Activated CD8-positive, alpha-beta memory T cell treated with anti-CD3 and anti-CD28 coated beads for 48 hours (primary cell): Measurements from ENCODE around the gene SETD4.
"Not testable (repeated sequence)": the region's sequence is repeated elsewhere in the genome, so short reads cannot be mapped to it uniquely, and the experiment has no call there.

Source experiments
- DNase-seq, 3 experiments: peaks; one replicate each; pipeline ENCODE4 v3.0.0-alpha.2; 2020; ENCODE audit warnings: low read depth in 2 of 3, low spot score in 2 of 3

Gene SETD4, protein sequence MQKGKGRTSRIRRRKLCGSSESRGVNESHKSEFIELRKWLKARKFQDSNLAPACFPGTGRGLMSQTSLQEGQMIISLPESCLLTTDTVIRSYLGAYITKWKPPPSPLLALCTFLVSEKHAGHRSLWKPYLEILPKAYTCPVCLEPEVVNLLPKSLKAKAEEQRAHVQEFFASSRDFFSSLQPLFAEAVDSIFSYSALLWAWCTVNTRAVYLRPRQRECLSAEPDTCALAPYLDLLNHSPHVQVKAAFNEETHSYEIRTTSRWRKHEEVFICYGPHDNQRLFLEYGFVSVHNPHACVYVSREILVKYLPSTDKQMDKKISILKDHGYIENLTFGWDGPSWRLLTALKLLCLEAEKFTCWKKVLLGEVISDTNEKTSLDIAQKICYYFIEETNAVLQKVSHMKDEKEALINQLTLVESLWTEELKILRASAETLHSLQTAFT

DNA sequence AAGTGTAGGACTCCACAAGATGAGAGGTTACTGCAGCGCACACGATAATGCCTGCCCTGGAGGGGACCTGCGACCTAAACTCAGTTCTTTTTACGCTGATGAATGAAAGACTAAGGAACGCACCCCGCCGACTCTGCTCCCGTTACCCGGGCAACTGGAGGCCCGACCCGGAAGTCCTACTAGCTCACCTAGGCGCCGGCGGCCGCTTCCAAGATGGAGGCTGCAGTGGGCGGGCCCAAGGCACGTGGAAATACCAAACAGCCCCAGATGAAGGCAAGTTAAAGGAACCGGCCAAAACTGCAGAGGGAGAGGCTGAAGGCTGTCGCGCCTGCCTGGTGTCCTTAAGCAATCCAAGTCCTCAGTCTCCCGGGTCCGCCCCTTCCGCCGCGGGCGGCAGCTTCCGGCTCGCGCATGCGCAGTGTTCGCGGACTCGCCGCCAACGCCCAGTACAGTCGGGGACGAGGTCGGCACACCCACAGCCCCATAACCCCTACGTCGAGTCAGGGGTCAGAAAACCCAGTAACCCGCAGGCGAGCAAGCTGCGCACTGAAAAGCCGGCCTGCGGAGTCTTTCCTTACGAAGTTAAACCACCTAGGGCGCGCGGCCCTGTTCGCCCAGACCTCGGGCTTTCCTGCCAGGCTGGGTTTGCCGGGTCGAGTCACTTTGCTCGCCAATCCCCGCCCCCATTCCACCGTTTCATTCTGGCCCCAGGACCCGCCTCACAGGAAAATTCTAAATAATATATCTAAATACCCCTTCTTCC, at the start of gene SETD4:
TSS of gene SETD4 (minus strand) at position 368 of the 763 bp plus-strand sequence. CDS start 1,638 bp downstream, outside the sequence.
- DNase-seq = peak; percentile 83 to 94 (median 91)

DNA sequence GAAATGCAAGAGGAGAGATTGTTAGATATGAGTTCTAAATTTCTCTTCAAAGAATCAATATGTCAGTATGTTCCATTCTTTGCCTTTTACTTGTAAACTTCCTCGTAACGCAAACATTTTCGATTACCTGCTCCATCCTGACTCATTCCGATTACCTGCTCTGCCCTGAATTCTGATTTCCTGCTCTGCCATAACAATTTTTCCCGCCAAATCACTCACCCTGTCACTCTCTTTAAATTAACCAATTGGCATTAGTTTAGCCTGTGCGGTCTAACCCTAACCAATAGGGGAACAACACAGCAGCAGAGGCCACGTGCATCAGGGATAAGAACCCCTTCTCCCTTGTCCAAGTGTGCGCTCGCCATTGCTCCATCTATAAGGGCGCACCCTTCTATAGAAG, 49.5 kb upstream of the SETD4 start:
- no peak for DNase-seq

DNA sequence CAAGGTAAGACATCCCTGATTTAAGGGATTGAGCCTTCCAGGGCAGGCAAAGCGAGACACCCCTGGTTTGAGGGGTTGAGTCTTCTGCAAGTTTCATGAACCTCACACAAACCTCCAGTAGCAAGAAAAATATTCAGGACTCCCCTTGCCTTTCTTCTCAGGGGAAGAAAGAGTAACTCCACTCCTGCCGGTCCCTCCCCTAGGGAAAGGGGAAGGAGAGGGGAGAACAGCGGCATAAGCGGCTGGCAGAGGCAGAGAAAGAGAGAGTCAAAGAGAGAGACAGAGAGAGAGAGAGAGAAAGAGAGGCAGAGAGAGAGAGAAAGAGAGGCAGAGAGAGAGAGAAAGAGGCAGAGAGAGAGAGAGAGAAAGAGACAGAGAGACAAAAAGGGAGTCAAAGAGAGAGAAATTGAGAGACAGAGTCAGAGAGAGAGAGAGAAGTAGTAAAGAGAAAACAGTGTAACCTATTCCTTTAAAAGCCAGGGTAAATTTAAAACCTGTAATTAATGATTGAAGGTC, 45.1 kb upstream of the SETD4 start:
- no peak for DNase-seq

DNA sequence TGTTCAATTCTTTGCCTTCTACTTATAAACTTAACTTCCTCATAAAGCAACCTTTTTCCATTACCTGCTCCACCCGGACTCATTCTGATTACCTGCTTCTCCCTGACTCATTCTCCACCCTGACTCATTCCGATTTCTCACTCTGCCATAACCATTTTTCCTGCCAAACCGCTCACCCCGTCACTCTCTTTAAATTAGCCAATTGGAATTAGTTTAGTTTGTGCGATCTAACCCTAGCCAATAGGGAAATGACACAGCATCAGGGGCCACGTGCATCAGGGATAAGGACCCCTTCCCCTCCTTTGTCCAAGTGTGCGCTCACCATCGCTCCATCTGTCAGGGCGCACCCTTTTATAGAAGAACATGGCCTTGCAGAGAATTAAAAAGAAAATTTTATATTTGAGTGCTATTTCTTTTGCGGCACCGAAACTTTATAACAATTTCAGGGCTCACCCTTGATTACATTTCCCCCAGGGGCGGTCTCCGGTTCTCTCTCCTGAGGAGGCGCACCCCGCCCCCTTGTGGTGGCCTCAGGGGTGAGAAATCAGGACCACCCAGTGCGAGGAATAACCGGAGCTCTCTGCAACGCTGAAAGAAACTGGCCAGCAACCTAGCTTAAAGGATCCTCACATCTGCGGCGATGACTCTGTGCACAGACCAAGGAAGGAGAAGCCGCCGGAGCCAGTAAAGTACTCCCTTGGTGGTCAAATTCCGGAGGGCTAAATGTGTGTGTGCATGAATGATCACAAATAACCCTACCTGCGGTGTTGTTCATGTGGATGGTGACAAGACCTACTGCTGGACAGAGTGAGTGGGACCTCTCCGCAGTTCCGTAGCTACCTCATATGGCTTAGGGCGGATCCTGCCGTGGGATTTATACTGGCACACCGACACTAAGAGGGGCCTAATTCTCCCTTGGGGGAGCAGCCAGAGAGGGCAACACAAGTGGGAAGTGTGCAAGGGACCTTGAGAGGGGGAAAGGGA, 44.3 kb upstream of the SETD4 start:
- peak in 2 of 3 experiments; percentile 14 to 23 for DNase-seq

DNA sequence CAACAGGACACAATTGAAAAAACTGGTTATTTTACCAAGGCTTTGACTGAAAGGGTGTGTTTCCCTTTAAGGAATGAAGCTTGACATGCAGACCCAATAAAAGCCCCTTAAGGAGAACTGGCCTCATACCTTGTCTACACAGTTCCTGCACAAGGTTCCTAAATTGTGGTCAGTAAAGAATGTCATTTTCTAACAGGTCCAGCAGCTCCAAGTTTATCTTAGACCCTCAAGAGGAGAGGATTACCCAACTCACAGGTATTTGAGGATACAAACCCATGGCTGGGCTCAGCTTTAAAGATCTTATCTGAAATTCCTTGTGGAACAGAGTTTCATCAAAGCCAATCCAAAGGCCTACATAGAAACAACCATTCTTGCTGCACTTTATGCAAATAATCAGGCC, 43.1 kb upstream of the SETD4 start:
- DNase-seq = no peak

DNA sequence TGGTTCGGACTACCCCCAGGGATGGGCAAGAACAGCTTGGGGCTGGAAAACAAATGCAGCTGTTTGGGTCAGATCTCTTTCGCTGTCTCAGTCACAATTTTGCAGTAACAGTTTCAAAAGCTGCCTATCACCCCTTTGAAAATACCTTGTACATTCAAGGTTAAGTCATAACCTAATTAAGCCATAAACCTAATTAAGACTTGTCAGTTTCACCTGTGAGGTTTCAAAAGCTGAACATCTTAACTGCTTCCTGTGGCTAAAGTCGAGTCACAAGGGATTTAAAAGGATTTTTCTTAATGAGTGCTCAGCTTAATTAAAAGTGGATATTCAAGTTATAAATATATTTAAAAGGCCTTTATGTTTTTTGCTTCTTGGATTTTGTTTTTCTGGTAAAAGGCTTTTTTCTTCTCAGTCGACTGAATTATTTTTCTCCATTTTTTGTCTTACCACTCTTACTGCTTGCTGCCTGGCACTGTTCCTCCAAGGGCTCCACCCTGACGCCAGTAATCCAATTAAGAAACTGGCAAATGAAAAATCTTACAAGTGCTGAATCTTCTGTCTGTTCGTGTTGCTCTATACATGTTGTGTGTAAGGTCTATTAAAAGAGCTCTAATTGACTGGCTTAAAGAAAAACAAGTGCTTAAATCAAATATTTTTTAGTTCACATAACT, 40.8 kb upstream of the SETD4 start:
- DNase-seq = no peak

DNA sequence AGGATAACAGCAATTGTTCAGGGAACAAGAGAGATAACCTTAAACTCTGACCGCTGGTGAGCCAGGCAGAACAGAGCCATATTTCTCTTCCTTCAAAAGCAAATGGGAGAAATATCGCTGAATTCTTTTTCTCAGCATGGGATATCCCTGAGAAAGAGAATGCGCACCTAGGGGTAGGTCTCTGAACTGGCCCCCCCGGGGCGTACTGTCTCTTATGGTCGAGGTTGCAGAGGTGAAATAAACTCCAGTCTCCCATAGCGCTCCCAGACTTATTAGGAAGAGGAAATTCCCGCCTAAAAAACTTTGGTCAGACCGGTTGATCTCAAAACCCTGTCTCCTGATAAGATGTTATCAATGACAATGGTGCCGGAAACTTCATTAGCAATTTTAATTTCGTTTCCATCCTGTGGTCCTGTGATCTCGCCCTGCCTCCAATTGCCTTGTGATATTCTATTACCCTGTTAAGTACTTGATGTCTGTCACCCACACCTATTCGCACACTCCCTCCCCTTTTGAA, 39.4 kb upstream of the SETD4 start:
- not testable (repeated sequence) for DNase-seq

DNA sequence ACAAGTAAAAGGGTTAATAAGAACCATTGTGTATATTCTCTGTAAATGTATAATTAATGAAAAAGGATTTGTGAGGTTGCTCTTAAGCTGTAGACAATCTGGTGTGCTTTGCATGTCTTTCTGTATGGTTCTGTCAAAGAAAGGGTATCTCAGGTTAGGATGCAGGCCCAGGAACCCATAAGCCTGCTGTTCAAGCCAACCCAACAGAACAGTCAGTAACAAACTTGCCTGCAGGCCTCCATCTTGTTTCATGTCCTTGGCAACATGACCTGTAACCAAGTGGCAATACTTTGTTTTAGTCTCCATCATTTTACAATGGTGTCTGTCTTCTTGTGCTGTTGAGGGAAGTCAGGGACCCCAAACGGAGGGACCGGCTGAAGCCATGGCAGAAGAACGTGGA, 38.7 kb upstream of the SETD4 start:
- DNase-seq = no peak

DNA sequence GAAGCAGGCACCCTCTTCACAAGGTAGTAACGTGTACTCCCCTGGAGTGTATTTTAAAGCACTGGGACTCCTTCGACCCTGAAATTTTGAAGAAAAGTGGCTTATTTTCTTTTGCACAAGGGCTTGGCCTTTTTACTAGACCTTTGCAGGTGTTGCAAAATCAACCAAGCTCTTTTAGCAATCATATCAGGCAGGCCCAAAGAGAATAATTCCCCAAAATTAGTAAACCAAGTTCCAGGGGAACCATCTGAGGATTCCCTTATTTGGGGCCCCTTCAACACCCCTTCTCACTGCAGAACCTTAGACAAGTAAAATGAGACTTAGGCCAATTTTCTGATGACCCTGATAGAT, 37.8 kb upstream of the SETD4 start:
- DNase-seq = no peak

DNA sequence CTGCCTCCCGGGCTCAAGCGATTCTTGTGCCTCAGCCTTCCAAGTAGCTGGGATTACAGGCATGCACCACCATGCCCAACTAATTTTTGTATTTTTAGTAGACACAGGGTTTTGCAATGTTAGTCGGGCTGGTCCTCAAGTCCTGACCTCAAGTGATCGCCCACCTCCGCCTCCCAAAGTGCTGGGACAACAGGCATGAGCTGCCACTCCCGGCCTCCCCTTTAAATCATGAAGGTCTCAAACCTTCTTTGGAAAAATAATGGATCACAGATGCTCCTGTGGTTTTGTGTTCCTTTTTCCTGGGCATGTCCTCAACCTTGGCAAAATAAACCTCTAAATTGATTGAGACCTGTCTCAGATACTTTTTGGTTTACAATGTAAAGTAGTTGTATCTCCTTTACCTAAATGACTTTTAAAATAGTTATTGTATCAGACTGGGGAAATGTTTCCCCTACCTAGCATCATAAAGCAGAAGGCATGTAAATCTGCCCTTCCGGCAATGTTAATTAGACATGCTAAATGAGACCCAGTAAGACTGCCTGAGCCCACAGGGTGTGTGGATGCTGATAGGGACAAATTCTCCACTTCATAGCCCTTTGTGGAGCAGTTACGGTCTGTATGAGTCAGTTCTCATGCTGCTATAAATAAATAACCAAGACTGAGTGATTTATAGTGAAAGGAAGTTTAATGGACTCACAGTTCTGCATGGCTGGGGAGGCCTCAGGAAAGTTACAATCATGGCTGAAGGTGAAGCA, 37.3 kb upstream of the SETD4 start:
- DNase-seq = no peak

DNA sequence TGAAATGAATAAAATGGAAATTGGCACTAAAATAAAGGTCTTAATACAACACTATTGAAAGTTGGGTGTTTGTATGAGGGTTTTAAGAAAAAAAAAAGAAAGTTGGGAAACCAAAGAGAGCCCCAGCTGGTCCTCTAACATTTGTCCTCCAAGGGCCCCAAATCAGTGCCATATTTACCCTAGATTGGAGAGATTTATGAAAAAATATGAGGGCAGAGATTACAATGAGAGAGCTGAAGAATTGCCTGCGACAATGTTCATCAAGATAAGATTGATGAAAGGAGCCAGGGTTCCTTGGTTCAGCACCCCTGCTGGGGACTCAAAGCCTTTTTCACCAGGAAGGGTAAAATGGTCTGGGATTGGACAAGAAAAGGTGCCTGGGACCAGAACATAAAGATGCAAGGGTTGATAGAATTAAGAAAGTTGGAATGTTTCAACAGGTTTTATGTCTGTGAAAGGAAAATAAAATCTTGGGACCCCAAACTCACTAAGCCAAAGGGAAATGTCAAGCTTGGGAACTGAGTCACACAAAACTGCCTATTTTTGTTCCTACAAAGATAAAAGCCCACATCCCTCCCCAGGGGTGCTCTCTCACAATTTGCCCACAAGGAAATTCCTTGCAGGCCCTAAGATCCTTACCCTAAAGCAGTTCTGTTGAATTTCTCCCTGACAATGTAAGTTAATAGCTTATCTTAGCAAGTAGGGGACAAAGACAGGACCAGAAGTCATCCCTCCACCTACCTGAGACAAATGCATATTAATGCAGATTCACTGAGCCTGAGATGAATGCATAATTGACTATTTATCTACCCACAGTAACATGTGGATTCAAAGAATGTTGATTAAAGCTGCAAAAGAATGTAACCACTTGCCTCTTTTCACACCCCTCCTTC, 36.3 kb upstream of the SETD4 start:
- no peak for DNase-seq

DNA sequence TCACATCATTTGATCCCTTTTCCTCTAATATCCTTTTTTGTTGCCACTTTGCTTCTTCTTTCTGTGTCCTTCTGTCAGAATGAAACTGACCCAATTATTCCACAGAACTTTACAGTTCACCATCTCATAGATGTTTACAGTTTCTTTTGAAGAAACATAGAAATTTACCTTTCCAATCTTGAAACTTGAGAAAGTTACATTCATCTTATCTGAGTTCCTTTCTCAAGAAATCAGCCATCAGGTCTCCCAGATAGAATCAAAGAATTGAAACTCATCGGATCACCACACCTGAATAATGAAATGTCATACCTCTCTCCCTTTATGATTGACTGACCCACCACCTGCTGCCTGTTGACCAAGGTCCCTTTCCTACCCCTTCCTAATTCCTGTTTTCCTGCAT, 33.2 kb upstream of the SETD4 start:
- no peak for DNase-seq

DNA sequence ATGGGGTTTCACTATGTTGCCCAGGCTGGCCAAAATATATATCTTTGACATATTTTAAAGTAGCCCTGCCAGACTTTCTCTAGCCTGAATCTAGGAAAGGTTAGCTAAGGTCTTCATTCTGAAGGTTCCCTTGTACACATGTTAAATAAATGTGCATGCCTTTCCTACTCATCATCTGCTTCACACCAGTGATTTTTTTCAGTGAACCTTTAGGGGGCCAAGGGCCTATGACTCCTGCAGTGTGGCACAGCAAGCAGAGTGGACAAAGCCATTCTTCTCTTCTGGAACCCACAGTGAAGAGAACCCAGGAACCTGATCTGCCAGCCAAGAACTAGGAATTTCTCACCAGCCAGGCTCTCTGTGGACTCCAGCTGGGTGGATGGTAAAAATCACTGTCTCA, 32.4 kb upstream of the SETD4 start:
- no peak for DNase-seq

DNA sequence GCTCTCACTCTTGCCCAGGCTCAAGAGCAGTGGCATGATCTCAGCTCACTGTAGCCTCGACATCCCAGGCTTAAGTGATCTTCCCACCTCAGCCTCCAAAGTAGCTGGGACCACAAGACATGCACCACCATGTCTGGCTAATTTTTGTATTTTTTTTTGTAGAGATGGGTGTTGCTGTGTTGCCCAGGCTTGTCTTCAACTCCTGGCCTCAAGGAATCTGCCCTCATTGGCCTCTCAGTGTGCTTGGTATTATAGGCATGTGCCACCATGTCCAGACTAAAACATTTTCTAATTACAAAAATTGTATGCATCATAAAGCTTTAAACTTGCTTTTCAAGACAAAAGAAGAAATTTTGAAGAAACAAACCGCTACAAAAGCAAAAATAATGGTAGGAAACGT, 29.6 kb upstream of the SETD4 start:
- no peak for DNase-seq

DNA sequence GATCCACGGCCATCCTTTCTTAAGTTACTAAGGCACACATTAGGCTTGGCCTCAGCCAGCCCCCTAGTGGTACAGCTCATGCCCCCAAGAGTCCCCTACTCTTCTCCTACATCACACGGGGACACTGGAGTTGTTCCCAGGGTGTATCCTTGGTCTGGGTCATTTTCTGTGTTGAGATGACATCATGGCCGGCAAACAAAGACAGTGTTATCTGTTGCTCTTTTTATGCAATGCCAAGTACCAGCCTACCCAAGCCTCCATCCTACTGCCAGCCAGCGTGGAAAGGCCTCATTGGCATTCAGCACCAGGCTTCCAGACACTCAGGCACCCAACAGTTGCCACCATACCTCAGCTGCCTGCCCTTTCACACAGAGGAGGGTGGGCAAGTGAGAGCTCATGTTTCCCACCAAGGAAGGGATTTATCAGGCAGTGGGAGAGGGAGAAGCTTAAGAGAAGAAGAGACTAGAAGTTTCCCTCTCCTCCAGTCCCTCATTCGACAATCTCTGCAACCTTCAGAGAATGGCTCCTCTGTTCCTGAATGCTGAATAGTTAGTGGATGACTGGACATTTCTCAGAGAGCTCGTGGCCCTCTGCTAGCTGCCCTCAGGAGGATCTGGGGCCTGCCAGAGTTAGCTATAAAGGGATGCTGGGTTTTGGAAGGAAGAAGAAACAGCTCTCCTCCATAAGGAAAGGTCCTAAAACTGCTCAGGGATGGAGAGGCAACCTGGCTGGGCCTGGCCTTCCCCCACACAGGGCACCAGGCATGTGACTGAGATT, 27.2 kb upstream of the SETD4 start:
- no peak for DNase-seq

DNA sequence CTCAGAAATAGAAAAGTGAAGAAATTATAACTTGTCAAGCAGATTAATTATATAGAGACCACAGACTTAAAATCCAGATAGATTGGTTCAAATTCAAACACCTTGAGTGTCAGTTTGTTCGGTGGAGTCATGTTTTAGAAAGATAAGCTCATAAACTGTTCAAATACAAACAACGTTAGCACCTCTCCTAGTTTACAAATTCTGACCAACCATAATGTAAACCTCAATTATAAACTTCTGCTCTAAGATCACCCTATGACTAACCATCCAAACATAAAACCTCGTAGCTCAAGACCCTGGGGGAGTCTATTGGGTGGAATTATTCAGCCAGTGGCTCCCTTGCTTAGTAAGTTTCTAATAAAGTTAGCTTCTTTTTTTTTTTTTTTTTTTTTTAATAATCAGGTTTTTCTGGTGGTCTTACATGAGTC, 21.9 kb upstream of the SETD4 start:
- no peak for DNase-seq

DNA sequence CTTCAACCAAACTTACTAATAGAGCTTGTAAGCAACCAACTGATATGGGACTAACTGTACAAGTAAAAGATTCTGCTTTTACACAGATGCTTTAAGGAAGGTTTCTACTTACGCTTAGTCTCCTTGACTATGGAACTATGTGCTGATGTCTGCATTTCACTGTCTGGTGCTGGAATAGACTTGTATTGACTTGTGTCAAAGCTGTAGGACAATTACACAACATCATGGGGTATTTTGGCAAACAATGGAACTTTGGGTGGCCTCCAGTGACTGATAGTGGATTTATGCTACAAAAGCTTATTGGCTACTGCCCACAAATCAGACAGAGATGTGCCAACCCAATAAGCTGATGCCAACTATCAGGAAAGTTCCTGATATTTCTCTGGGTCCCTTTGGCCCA, 20.1 kb upstream of the SETD4 start:
- no peak for DNase-seq

DNA sequence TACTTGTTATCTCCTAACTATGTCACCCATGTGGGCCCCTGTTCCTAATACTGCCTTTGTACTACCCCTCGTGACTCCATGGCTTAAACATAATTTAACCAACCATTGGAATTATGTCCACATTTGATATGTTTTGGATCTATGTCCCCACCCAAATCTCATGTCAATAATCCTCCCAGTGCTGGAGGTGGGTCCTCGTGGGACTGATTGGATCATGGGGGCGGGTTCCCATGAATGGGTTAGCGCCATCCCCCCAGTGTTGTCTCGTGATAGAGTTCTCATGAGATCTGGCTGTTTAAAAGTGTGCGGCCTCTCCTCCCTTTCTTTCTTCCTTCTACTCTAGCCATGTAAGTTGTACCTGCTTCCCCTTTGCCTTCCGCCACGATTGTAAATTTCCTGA, 19.3 kb upstream of the SETD4 start:
- DNase-seq = no peak
